Hepatocyte (in vitro differentiated cells): Measurements from ENCODE around the gene SAMD1.

Experiments
- CTCF ChIP-seq: fragments of 200-600 bp; sonication (generic); IDR thresholded peaks from 2 replicates; pipeline ENCODE4 v1.5.1; 2016; ENCODE audit warnings: antibody characterized with exemption, mild to moderate bottlenecking; ENCODE audit not compliant: poor library complexity
- EZH2phosphoT487 ChIP-seq: fragments of 200-600 bp; sonication (generic); IDR thresholded peaks from one replicate; pipeline ENCODE4 v1.6.1; 2018; ENCODE audit warnings: antibody characterized with exemption, mild to moderate bottlenecking, low read depth, moderate library complexity; ENCODE audit not compliant: unreplicated experiment, severe bottlenecking

- no peak for TF ChIP-seq CTCF
- TF ChIP-seq EZH2phosphoT487: no peak
Observed at GRCh38 chr19:14086098-14086497, 4.5 kb downstream of the SAMD1 start.
